ENCODE measurements around the gene KCNJ5. TPM values are rescaled to one million over a fixed set of nuclear protein-coding genes. Genes with fewer than 3 reads are reported as not detected.
A peak's percentile ranks its signal among the peaks of the same experiment; 100 is the strongest.

The KCNJ5 gene
- total RNA-seq, 3 donors from 2014 or later: 0.14 to 3.9 (median 0.48) TPM

DNA sequence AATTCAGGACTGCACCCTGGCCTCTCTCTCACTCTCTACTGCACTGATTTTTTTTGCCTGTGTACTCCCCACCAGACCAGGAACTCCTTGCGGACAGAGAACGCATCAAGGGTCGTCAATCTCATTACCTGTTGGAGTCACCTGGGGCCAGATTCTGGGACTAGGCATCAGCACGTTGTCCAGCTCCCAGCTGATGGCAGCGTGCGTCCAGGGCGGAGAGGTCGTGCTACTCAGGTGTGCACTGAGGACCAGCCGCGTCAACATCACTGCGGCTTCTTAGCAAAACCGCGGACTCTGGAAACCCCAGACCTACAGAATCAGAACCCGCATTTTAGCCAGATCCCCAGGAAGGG is 13.1 kb downstream of the KCNJ5 start:
- ATAC-seq (no peak), DNase-seq (peak in 1 of 3 donors; percentile 22)
- no peaks in the 10 kb centered on the region for H3K36me3 ChIP-seq (ENCODE audit: low read depth)
- H3K4me3 ChIP-seq: no peak overlapping the region
- TF ChIP-seq, protein P1, sequence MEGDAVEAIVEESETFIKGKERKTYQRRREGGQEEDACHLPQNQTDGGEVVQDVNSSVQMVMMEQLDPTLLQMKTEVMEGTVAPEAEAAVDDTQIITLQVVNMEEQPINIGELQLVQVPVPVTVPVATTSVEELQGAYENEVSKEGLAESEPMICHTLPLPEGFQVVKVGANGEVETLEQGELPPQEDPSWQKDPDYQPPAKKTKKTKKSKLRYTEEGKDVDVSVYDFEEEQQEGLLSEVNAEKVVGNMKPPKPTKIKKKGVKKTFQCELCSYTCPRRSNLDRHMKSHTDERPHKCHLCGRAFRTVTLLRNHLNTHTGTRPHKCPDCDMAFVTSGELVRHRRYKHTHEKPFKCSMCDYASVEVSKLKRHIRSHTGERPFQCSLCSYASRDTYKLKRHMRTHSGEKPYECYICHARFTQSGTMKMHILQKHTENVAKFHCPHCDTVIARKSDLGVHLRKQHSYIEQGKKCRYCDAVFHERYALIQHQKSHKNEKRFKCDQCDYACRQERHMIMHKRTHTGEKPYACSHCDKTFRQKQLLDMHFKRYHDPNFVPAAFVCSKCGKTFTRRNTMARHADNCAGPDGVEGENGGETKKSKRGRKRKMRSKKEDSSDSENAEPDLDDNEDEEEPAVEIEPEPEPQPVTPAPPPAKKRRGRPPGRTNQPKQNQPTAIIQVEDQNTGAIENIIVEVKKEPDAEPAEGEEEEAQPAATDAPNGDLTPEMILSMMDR (IDR thresholded peaks at IDR 0.05): no peak
- H3K9me3 ChIP-seq: no peaks in the 10 kb centered on the region
- no peaks in the 10 kb centered on the region for H3K4me1 ChIP-seq (ENCODE audit: low read depth)
- intact Hi-C loops (cut with DNase I, micrococcal nuclease): no loop called here

DNA sequence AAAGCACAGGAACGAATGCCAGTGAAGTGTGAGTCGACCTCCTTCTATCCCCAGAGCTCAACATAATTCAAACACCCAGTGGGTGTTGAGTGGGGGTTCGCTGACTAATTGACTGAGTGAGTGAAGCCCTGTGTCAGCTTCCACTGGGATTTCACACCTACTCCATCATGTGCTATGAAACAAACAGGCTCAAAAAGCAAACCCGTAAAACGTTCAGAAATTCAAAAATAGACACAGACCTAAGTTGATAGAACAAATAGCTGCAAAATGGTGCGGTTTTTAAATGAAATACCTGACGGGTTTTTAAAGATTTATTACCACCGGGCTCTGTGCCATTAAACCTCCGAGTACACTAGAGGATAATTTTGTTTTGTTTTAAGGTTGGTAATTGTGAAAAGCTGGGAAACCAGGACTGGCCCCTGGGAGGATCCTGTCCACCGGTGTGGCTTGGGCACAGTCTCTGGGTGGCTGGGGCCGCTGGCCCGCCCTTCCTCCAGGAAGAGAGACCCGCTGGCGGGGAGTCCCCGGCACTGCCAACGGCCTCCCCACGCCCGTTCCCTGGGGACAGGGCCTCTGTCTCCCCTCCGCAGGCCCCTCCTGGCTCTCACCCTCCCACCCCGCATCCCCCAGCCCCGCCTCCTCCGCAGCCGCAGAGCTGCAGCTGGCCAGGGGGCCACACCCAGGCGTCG is 13.6 kb downstream of the KCNJ5 start:
- no peaks in the 10 kb centered on the region for H3K4me1 ChIP-seq (ENCODE audit: low read depth)
- H3K36me3 ChIP-seq (ENCODE audit: low read depth): no peaks in the 10 kb centered on the region
- peak in 2 of 3 donors; percentile 29 to 73 for DNase-seq
- peak; percentile 70 for ATAC-seq
- intact Hi-C loops (cut with DNase I, micrococcal nuclease): no loop called here
- TF ChIP-seq, protein P1 (IDR thresholded peaks at IDR 0.05): no peak
- no peaks in the 10 kb centered on the region for H3K9me3 ChIP-seq
- H3K4me3 ChIP-seq: no peak overlapping the region

DNA sequence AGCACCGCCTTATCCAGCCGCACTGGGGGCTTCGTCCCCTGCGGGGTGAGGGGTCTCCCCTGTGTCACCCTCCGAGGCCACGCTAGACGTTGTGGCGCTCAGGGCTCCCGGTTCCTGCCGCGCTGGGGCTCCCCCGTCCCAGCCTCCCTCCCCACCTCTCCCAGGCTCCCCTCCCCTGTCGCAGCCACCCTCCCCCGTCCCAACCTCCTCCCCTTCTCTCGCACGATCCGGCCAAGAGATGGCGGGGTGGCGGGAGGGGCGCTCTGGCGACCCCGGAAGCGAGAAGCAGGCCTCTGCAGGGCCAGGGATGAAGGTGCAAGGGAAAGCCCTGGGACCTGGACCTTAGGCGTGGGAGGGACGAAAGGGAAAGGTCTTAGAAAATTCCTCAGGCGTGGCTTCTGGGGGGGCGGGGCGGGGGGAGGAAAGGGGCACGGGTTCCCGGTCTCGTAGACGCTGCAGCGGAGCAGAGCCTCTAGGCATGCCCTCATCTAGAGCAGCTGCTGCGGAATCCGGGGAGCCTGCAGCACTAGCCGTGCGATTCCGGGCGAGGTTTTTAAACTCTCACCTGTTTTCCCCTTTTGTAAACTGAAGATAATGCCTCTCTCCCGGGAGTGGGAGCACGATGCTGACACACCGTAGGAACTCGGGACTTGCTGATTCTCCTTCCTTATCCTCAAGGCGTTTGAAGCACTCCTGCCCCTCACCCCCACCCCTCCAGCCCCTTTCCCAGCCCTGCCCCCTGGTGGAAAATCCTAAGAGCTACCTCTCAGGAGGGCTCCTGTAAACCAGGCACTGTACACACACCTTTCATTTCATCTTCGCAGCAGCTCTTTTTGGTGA is 14.4 kb downstream of the KCNJ5 start:
- intact Hi-C loops (cut with DNase I, micrococcal nuclease): no loop called here
- H3K4me1 ChIP-seq (ENCODE audit: low read depth): no peaks in the 10 kb centered on the region
- no peaks in the 10 kb centered on the region for H3K36me3 ChIP-seq (ENCODE audit: low read depth)
- TF ChIP-seq, protein P1 (IDR thresholded peaks at IDR 0.05): no peak
- H3K9me3 ChIP-seq: no peaks in the 10 kb centered on the region
- peak; percentile 73 for ATAC-seq
- DNase-seq: peak; percentile 45 to 66 (median 62)
- no peak overlapping the region for H3K4me3 ChIP-seq

DNA sequence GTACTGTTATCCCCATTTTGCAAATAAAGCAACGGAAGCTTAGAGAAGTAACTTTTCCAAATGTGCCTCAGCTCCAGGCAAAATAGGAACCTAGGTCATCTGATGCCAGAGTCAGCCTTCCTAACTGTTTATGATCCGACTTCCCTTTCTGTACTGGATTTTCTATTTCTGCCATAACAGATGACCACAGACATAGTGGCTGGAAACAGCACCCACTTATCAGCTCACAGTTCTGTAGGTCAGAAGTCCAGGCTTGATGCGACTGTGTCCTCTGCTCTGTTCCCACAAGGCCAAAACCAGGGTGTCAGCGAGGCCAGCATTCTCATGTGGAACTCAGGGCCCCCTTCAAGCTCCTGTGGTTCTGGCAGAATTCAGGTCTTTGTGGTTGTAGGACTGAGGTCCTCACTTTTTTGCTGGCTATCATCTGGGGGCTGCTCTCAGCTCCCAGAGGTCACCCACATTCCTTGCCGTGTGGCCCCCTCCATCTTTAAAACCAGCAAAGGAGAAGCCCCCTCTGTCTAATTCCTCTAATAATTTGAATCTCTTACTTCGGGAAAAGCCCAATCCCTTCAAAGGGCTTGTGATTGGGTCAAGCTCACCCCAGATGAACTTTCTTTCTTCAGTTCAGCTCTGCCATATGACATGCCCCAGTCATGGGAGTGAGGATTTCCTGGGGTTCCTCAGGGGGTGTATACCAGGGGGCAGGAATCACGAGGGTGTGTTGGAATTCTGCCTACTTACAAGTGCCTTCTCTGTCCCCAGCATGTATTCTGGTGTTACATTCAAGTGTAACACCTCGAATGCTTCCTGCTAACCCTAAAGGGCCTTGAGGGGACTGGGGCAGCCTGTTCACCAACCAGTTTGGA is 15.3 kb downstream of the KCNJ5 start:
- H3K4me3 ChIP-seq: no peak overlapping the region
- intact Hi-C loops (cut with DNase I, micrococcal nuclease): no loop called here
- H3K36me3 ChIP-seq (ENCODE audit: low read depth): no peaks in the 10 kb centered on the region
- ATAC-seq (no peak), DNase-seq (peak in 2 of 3 donors; percentile 15 to 31)
- no peaks in the 10 kb centered on the region for H3K9me3 ChIP-seq
- no peaks in the 10 kb centered on the region for H3K4me1 ChIP-seq (ENCODE audit: low read depth)
- TF ChIP-seq, protein P1 (IDR thresholded peaks at IDR 0.05): no peak

DNA sequence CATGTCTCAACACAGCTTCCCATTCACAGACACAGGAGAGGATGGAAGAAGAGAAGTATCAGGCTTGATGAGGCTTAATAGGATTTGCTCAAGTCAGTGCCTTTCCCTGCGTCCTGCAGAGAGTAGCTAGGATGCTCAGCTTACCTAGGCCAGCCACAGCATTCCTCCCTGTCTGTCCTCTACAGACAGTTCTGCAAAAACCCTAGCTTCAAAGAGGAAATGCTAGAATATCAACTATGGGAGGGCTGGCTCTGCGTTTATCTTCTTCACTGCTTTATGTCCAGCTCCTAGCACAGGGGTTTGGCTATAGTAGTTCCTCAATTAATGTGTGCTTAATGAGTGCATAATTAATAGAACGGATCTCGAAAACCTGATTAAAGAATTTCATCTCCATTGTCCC is 16.4 kb downstream of the KCNJ5 start:
- Histone ChIP-seq H3K4me1 (ENCODE audit: low read depth) (no peaks in the 10 kb centered on the region), H3K4me3 (no peak overlapping the region), H3K36me3 (ENCODE audit: low read depth) (no peaks in the 10 kb centered on the region), H3K9me3 (no peaks in the 10 kb centered on the region)
- intact Hi-C loops (cut with DNase I, micrococcal nuclease): no loop called here
- TF ChIP-seq, protein P1 (IDR thresholded peaks at IDR 0.05): no peak
- peak in 1 of 3 donors; percentile 5 for DNase-seq
- ATAC-seq: no peak

Measured in mucosa of descending colon (tissue), 3 donors.